Left lobe of liver (tissue), 2 donors: Measurements from ENCODE around the gene BCAS3. TPM values are rescaled to one million over a fixed set of nuclear protein-coding genes. Genes with fewer than 3 reads are reported as not detected.

Source experiments
- ATAC-seq: fragments of 200-7000 bp; cut with Tn5 transposase; one replicate; pipeline ENCODE4 v1.9.1; 2020; ENCODE audit warnings: mild to moderate bottlenecking, moderate library complexity
- DNase-seq: peaks from one replicate; pipeline ENCODE4 v3.0.0-alpha.2; 2020; ENCODE audit warnings: low spot score
- total RNA-seq: library from RNA; stranded (reverse); gene quantifications from one replicate; pipeline ENCODE4 v1.2.1, GENCODE V29; 2021
- donor health status: DM: no; HTN: no; CAD: no; lungs with moderate emphysema.
- donor health status: DM: no; HTN: yes; CAD: no.

BCAS3 gene
- total RNA-seq, 1 donor from 2014 or later = 20.9 TPM

- ATAC-seq (no peak), DNase-seq (no peak)
These were observed 708.1 kb downstream of the BCAS3 start for GRCh38 chr17:61385577-61386236.

GRCh38 chr17:61386251-61386650 is 708.6 kb downstream of the BCAS3 start:
- DNase-seq (no peak), ATAC-seq (no peak)

- DNase-seq = no peak
- ATAC-seq = no peak
These were observed 709.4 kb downstream of the BCAS3 start for GRCh38 chr17:61387011-61387410.

- ATAC-seq = no peak
- DNase-seq = no peak
These were observed 710.1 kb downstream of the BCAS3 start for GRCh38 chr17:61387511-61388305.

DNA sequence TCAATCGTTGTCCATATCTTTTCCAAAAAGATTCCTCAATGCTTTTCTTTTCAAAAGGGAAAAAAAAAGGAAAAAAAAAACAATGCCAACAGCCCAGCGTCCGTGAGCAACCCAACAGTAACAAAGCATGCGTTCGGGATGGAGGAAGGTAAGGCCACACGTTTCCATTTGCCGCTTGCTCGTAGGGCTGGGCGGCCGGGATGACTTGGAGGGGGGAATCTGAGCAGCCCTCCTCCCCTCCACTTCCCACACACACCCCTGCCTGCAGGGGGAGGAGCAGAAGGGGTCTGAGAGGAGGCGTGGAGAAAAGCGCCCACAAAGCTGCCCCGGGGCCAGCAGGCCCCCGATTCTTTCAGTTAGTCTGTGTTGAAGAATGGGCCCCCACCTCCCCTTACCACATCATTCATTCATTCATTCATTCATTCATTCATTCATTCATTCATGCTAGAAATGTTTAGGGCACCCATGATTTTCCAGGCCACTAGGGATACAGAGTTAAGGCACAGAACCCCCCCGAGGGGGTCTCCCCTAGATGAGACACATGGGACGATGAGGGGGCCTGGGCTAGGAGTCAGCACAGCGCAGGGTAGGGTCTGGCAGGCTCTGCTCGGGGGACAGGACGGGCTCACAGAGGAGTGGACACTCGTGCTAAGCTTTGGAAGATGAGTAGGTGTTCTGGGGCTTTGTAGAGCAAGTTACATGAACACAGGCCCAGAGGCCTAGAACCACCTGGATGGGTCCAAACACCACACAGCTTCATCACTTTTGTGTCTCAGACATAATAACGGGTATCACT is 711.1 kb downstream of the BCAS3 start:
- DNase-seq (no peak), ATAC-seq (no peak)

GRCh38 chr17:61389670-61390478 is 712.2 kb downstream of the BCAS3 start:
- ATAC-seq = peak; percentile 59
- no peak for DNase-seq

- DNase-seq (no peak), ATAC-seq (no peak)
These were observed 712.8 kb downstream of the BCAS3 start for GRCh38 chr17:61390479-61390791.

DNA sequence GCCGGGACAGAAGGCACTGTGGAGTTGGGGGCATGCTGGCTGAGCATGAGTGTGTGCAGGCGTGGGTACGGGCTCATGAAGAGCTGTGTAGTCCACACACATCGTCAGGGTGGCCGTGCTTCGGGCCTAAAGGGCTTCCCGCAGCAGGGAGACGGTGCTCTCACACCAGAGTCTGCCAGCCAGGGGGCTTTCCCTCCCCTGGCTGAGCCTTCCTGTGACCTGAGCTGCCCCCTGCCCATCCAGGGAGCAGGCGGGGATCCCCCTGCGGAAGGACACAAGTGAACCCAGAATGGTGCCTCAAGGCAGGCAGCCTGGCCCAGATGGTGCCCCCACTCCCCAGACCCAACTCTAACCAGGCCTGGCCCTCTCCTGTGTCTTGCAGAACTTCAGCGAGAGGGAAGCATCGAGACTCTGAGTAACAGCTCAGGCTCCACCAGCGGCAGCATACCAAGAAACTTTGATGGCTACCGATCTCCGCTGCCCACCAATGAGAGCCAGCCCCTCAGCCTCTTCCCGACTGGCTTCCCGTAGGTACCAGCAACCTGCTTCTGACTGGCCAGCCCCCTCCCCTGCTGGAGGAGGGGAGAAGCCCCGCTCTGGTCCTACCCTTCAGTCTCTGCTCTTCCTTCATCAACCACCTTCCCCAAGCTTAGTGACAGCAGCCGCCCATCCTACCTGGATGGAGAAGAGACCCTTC is 714.1 kb downstream of the BCAS3 start:
- DNase-seq (no peak), ATAC-seq (no peak)

DNA sequence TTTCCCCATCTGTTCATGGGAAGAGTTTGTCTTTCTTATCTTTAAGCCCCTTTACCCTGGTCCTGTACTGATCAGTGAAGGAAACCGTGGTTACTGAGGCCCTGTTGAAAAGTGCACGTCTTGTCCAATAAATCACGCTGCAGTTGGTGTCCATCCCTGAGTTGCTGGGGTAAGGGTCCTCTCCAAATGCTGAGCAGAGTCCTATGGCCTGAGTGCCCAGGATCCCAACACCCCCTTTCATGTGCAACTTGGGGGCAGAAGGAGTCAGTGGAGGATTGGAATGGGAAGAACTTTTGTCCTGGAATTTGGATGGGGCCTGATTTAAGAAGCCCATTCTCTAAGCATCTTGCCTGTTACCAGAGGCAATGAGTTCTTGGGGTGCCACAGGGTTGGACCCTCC is 715.0 kb downstream of the BCAS3 start:
- ATAC-seq = no peak
- DNase-seq = no peak

DNA sequence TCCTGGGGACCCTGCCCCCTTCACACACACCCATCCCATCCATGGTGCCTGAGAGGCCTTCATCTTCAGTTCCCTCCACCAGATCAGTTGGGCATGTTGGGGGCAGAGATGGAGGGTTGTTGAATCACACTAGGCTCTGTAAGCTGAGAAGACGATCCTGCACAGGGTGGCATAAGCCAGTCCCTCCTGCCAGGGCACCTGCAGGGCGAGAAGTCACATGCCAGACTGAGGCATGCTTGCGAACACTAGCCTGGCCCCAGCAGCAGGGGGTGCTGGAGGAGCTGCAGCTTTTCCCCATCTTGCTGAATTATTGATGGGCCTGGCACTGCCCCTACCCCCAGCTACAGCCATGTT is 715.9 kb downstream of the BCAS3 start:
- ATAC-seq (no peak), DNase-seq (no peak)

DNA sequence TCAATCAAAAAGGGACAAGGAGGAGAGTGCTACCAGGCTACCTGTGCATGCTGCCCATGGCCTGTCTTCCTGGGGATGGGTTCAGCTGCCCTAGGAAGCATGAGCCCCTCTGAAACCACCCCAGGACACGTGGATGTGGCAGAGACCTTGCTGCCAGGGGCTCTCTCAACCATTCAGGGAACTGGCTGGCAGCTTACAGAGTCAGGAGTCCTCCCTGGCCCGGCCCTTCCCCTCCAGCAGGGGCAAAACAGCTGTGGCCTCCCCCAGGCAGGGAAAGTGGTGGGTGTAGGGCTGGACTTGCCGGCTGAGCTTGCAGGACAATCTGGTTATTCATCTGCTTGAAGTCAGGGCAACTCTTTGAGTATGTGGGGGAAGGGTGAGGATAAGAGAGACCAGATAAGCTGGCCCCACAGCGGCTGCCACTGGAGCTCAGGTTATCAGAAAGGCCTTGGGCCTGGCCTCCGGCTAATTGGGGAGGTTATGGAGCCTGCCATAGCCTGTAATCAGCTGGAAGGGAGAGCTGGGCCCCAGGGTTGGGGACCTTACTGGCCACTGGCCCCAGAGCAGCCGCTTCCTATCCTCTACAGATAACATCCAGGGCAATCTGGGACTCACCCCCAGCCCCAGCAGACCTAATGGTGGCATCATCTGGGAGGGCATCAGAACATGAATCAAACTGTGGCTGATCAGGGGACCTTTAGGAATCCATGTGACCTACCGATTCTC is 716.4 kb downstream of the BCAS3 start:
- no peak for ATAC-seq
- no peak for DNase-seq

- no peak for ATAC-seq
- no peak for DNase-seq
These were observed 717.2 kb downstream of the BCAS3 start for GRCh38 chr17:61394630-61395408.

GRCh38 chr17:61395409-61395982 is 717.8 kb downstream of the BCAS3 start:
- ATAC-seq = no peak
- DNase-seq = no peak

- no peak for DNase-seq
- no peak for ATAC-seq
These were observed 718.4 kb downstream of the BCAS3 start for GRCh38 chr17:61395983-61396585.

DNA sequence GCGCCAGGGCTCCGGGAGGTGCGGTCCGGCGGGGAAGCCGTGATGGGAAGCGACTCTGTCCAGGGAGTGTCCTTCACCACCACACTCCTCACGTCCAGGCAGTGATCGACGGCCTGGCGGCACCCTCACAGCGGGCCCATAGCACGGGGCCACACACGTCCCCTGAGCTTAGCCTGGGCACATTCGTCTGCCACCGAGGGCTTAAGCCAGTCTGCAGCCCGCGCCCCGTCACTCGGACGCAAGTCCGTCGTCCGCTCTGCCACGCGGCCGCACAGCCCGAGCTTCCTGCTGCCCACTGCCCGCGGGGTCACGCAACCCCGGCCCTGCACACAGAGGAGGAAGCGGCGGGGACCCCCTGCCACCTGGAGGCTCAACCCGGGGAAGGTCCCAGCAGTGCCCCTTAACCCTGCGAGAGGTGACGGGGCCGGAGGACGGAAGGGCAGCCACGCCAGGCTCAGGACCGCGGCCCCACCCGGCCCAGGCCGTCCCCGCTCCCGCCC is 719.0 kb downstream of the BCAS3 start:
- ATAC-seq (peak; percentile 5), DNase-seq (no peak)

- DNase-seq (no peak), ATAC-seq (no peak)
These were observed 719.6 kb downstream of the BCAS3 start for GRCh38 chr17:61397086-61397842.

DNA sequence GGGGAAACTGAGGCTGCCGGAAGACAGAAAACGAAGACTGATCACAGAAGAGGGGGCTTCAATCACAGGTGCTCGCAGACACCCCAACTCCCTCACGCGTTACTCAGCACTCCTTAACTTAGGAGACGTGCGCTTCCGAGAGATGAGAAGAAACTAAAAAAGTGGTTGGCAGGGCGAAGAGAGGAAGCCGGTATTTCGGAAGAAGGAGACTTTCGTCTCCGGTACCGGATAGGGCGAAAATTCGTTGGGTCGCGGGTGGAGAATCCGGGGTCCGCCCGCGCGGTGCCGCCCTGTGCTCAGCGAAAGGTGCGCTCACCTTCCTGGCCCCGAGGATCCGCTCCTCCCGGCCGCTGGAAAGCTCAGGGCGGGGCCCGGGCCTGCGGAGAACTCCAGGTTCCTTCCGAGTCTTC is 721.1 kb downstream of the BCAS3 start:
- no peak for ATAC-seq
- no peak for DNase-seq
